Measurements from ENCODE around the gene KIRREL3.

KIRREL3 gene

DNA sequence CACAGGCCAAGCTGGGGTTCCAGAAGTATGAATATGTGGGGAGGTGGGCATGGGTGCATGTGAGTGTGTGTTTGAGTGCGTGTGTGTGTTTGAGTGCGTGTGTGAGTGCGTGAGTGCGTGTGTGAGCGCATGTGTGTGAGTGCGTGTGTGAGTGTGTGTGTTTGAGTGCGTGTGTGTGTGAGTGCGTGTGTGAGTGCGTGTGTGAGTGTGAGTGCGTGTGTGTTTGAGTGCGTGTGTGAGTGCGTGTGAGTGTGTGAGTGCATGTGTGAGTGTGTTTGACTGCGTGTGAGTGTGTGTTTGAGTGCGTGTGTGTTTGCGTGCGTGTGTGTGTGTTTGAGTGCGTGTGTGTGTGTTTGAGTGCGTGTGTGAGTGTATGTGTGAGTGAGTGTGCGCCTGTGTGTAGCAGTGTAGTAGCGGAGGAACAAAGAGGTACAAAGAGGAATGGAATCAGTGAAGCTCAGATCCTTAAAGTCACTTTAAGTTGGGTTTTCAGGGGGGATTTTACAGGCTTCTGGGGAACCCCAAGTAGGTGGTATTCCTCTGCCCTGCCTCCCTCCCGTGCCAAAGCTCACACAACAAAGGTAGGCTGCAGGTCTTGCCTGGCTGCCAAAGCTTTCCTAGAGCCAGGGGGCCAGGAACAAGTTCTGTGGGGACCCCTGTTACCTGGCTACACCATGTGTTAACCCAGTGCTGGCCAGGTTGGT is 137.1 kb downstream of the KIRREL3 start:
- DNase-seq (ENCODE audit: extremely low read depth, insufficient read length): peak; percentile 4
- H3K27me3 ChIP-seq (replicated peaks; ENCODE audit: control insufficient read depth, insufficient read depth, low read length): no peaks in the 10 kb centered on the region; the same call in none of the 2 replicates
- no peak for TF ChIP-seq CTCF (IDR thresholded peaks at IDR 0.05; ENCODE audit: insufficient read depth, low read length, poor library complexity, severe bottlenecking)

GRCh38 chr11:126862664-126863243 is 137.8 kb downstream of the KIRREL3 start:
- no peaks in the 10 kb centered on the region; the same call in none of the 2 replicates for H3K27me3 ChIP-seq (replicated peaks; ENCODE audit: control insufficient read depth, insufficient read depth, low read length)
- H3K4me3 ChIP-seq (replicated peaks; ENCODE audit: low read depth, low read length): no peak overlapping the region
- TF ChIP-seq CTCF (IDR thresholded peaks at IDR 0.05; ENCODE audit: insufficient read depth, low read length, poor library complexity, severe bottlenecking): peak; percentile 41
- peak; percentile 18 for DNase-seq (ENCODE audit: extremely low read depth, insufficient read length)
- H3K36me3 ChIP-seq (ENCODE audit: control insufficient read depth, insufficient read depth, low read length): no peaks in the 10 kb centered on the region

More for the DNA sequence above, 137.1 kb downstream of the KIRREL3 start:
- H3K36me3 ChIP-seq (ENCODE audit: control insufficient read depth, insufficient read depth, low read length): no peaks in the 10 kb centered on the region
- no peak overlapping the region for H3K4me3 ChIP-seq (replicated peaks; ENCODE audit: low read depth, low read length)

- DNase-seq (ENCODE audit: extremely low read depth, insufficient read length): no peak
- no peak for TF ChIP-seq CTCF (IDR thresholded peaks at IDR 0.05; ENCODE audit: insufficient read depth, low read length, poor library complexity, severe bottlenecking)
- no peaks in the 10 kb centered on the region for H3K36me3 ChIP-seq (ENCODE audit: control insufficient read depth, insufficient read depth, low read length)
- H3K4me3 ChIP-seq (replicated peaks; ENCODE audit: low read depth, low read length): no peak overlapping the region
- H3K27me3 ChIP-seq (replicated peaks; ENCODE audit: control insufficient read depth, insufficient read depth, low read length): no peaks in the 10 kb centered on the region; the same call in none of the 2 replicates
Observed at GRCh38 chr11:126861796-126862459, 138.6 kb downstream of the KIRREL3 start.

DNA sequence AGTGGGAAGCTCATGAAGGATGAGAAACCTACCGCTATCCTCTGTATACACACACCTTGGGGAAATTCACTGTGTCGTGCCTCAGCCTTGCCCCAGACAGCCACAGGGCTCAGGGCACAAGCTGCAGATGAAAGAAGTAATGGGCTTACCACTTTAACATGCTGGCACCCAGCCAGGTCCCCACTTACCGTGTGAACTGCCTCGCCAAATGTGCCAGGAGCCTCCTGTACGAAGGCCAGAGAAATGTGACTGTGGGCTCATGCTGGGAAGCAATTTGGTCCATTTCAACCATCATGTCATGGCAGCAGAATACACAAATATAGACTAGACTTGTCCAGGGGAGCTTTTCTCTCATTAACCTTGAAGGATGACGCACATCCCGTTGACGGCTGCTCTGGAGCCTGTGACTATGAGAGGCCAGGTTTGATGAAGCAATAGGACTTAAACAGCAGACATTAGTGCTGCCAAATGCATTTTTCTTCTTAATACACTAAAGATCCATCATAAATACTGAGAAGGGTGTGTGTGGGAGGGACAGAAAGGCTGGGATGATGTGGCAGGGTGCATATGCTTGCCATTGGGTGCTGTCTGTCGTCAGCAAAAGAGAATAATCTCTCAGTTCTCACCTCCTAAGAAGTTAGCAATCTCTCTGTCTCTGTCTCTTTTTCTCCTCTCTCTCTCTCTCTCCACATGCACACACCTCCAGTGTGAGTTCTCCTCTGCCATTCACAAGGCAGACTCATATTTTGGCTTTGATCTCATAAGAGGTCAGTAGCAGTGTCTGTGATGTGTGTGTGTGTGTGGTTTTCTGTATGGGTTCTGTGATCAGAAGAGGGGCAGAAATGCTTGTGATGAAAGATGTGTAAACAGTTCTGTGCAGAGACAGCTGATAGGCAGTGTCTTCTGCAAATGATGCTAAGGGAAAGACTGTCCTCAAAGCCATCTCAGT is 142.4 kb downstream of the KIRREL3 start:
- Histone ChIP-seq H3K36me3 (ENCODE audit: control insufficient read depth, insufficient read depth, low read length) (no peaks in the 10 kb centered on the region), H3K27me3 (replicated peaks; ENCODE audit: control insufficient read depth, insufficient read depth, low read length) (no peaks in the 10 kb centered on the region; the same call in none of the 2 replicates), H3K4me3 (replicated peaks; ENCODE audit: low read depth, low read length) (no peak overlapping the region)
- TF ChIP-seq CTCF (IDR thresholded peaks at IDR 0.05; ENCODE audit: insufficient read depth, low read length, poor library complexity, severe bottlenecking): no peak
- DNase-seq (ENCODE audit: extremely low read depth, insufficient read length): no peak

- Histone ChIP-seq H3K4me3 (replicated peaks; ENCODE audit: low read depth, low read length) (no peak overlapping the region), H3K27me3 (replicated peaks; ENCODE audit: control insufficient read depth, insufficient read depth, low read length) (no peaks in the 10 kb centered on the region; the same call in 1 of the 2 replicates), H3K36me3 (ENCODE audit: control insufficient read depth, insufficient read depth, low read length) (no peaks in the 10 kb centered on the region)
- no peak for DNase-seq (ENCODE audit: extremely low read depth, insufficient read length)
- TF ChIP-seq CTCF (IDR thresholded peaks at IDR 0.05; ENCODE audit: insufficient read depth, low read length, poor library complexity, severe bottlenecking): no peak
Observed at GRCh38 chr11:126855536-126855935, 145.0 kb downstream of the KIRREL3 start.
